GM18517 (cell line): ENCODE results near the gene ROS1.
"Not testable (repeated sequence)": the region's sequence is repeated elsewhere in the genome, so short reads cannot be mapped to it uniquely, and the experiment has no call there.

ENCODE experiments used
- ATAC-seq: cut with Tn5 transposase; IDR thresholded peaks from one replicate; pipeline ENCODE4 v1.9.1; 2021; ENCODE audit warnings: mild to moderate bottlenecking, moderate library complexity; ENCODE audit not compliant: unreplicated experiment

The ROS1 gene

DNA sequence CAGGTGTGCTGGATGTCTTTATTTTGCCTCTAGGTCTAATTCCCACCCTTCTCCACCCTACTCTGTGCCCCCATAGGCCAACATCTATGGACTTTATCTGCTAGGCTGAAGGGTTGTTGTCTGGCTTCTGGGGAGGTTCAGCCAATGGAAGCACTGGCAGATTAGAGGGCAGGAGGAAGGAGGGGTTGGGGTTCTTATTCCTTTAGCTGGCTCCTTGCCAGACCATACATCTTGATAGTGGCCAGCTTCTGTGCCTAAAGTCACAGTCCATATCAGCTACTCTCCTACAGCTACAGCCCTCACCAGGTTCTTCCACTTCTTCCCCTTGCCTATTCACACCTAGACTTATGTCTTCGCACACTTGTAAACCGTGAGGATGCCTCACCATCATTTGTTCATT lies 41.1 kb downstream of the ROS1 start:
- ATAC-seq, result no peak

DNA sequence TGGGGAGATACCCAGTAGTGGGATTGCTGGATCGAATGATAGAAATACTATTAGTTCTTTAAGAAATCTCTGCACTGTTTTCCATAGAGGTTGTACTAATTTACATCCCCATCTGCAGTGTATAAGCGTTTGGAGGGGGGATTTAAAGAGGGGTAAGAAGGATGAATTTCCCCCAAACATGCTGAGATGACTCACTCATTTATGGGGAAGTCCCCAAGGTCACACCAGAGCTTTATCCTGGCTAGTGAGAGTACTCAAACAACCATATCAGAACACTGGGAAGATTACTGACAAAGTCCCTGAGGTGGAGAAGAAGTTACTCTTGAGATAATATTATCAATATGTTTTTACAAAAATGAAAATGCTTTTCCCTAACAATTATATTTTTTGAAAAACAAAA lies 44.0 kb downstream of the ROS1 start:
- no peak for ATAC-seq

DNA sequence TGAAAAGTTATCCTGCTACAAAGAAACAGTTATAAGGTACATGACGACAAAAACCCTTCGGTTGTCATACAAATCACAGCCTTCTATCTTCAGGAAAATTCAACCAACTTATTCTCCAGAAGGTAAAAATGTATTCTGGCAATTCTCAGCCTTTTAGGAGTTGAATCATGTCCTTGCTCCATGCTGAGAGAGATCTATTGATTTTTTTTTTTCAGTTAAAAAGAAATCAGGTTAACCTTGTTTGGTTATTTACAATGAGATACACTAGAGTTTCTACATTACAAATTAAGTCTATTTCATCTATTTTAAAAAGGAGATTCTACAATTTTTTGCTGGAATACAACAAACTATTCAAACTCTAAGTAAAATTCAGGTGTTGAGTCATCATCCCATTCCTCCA lies 45.4 kb downstream of the ROS1 start:
- no peak for ATAC-seq

DNA sequence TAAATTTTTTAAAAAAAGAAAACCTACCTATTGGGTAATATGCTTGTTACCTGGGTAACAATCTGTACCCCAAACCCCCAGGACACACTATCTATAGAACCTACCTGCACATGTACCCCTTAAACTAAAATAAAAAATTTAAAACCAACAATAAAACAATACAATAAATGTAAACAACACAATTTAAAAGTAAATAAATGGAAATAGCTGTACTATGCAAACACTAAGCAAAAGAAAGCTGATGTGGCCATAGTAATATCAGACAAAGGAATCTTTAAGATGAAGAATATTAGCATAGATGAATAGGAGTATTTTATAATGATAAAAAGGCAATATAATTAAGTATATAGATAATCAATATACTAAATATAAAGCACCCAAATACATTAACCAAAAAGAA lies 50.3 kb downstream of the ROS1 start:
- ATAC-seq, result no peak

DNA sequence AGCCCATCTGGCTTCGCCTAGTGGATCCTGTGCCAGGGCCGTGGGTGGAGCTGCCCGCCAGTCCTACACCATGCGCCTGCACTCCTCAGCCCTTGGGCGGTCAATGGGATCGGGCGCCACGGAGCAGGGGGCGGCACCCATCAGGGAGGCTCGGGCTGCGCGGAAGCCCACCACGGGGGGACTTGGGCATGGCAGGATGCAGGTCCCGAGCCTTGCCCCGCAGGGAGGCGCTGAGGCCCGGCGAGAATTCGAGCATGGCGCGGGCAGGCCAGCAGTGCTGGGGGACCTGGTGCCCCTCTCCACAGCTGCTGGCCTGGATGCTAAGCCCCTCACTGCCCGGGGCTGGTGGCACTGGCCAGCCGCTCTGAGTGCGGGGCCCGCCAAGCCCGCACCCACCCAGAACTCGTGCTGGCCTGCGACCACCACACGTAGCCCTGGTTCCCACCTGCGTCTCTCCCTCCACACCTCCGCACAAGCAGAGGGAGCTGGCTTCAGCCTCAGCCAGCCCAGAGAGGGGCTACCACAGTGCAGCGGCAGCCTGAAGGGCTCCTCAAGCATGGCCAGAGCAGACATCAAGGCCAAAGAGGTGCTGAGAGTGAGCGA lies 52.4 kb downstream of the ROS1 start:
- ATAC-seq, result no peak

DNA sequence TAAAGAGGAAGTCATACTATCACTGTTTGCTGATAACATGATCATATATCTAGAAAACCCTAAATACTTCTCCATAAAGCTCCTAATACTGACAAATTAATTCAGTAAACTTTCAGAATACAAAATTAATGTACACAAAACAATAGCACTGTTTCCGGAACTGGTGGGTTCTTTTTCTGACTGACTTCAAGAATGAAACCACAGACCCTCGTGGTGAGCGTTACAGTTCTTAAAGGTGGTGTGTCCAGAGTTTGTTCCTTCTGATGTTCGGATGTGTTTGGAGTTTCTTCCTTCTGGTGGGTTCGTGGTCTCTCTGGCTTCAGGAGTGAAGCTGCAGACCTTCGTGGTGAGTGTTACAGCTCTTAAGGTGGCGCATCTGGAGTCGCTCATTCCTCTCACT lies 53.5 kb downstream of the ROS1 start:
- not testable (repeated sequence) for ATAC-seq

DNA sequence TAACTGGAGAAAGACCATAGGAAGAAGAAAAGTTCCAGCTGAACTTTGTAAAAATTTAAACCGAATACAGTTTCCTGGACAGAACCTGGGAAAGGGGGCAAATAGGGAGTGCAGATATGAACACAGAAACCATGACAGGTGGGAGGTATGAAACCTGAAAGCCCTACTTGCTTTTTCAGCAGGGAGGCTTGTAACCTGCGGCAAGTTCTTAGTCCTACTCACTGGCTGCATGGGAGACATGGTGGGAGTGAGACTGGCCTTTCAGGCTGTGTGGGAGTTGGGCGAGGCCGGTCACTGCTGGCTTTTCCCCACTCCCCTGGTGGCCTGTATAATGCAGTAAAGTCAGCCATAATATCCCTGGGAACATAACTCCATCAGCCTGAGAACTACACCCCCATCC lies 54.2 kb downstream of the ROS1 start:
- no peak for ATAC-seq

DNA sequence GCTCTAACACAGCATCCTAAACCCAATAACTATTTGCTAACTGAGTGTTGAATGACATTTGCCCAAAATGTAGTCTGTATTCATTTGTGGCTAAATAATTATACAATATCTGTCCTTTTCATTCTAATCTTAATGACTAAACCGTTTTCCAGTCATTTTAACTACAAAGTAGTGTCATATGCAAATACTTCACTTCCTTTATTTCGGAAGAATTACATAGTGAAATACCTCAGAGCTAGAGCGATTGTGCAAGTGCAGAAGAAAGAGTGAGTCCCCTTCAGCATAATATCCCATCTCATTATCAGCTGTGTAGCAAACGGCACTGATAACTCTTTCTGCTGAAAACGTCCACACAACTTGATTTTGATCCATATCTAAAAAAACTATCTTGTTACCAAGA lies 66.2 kb downstream of the ROS1 start:
- ATAC-seq, result no peak

DNA sequence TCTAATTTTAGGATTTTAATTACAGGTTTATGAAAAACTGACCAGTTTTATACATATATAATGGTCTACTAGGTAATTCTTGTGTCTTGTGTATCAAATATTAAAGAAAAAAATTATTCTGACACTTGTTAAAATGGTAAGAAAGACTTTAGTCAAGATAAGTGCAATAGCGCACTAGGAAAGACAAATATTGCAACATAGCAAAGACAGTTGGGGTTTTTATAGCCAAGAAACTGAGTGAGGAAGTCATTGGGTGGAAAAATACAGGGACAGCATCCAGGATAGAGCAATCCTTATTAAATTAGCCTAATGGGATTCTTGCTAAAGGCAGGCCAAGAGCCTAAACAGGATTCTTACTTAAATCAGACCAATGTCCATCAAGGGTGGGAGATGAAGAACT lies 71.1 kb downstream of the ROS1 start:
- ATAC-seq, result no peak

DNA sequence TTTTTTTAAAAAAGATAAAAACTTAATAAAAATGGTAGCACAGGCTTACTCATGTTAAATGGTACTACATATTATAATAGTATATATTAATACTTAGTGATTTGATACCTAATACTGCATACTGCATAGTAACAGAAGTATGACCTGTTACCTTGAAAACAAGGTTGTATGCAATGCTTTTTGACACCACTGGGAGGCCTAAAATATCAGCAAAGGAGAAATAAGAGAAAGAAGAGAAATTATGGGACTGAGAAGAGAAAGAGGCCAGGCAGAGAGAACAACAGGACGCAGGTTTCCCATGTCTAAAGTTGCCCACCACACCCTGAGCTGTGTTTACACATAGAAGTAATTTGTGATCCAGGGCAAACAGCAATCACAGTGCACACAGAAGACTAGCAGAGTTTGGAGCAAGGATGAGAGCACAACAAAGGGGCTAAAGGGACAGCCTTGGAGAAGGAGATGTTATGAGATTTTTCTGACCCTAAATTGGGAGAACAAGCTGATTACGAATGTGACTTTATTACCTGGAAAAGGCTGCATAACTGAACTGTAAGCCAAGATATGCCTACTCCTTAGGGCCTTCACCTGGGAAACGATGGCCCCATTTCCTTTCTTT lies 73.2 kb downstream of the ROS1 start:
- ATAC-seq, result peak; percentile 81

DNA sequence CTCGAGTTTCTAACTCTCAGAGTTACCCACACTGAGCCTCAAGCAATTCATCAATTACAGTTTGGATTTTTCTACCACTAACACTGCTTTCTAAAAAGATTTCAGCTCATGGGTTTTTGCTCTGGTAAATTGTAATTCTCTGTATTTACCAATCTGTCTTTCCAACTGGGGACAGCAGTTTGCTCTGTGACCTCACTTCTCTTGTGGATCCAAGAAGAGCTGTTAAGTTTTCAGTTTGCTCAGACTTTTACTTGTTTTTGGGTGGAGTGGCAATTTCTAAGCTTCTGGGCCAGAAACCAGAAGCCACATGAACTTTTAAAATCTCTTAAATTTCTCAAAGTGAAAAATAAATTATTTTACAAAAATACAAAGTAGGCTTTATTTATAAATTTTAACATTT lies 74.2 kb downstream of the ROS1 start:
- no peak for ATAC-seq

DNA sequence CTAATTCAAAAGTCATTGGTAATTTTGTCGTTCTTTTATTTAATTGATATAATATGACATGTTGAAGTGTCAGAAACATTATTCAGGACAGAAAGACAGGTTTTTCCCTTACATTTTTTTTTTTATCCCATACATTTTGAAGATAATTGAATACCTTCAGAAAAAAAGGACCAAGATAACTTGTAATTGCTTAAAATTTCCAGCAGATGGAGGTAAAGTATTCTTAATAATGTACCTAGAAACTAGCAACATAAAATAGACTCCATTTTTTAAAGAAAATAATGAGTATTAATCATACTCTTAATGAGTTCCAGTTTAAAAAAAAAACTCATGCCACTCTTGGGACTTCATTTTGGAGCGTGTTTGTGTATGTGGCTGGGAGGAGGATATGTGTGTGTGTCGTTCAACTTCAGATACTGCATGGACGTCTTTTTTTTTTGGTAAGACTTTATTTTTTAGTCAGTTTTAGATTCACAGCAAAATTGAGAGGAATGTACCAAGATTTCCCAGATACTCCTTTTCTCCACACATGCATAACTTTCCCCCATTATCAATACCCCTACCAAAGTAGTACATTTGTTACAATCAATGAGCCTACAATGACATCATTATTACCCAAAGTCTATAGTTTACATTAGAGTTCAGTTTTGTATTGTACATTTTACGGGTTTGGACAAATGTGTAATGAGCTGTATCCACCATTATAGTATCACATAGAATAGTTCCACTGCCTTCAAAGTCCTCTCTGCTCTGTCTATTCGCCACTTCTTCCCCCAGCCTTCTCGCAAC lies 79.4 kb downstream of the ROS1 start:
- no peak for ATAC-seq

DNA sequence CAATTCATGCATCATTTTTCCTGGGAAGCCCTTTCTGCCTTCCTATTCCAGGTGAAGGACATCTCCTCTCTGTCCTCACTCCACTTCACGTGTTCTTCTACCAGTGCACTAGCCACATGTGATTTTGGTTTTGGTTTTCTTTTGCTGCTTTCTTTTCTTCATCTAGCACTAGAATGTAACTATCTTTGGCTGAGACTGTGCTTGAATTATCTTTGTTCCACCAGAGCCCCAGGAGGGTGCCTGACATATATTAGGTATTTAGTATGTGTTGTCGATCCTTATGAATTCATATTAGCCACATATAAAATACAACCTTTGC lies 80.5 kb downstream of the ROS1 start:
- ATAC-seq, result peak; percentile 39

DNA sequence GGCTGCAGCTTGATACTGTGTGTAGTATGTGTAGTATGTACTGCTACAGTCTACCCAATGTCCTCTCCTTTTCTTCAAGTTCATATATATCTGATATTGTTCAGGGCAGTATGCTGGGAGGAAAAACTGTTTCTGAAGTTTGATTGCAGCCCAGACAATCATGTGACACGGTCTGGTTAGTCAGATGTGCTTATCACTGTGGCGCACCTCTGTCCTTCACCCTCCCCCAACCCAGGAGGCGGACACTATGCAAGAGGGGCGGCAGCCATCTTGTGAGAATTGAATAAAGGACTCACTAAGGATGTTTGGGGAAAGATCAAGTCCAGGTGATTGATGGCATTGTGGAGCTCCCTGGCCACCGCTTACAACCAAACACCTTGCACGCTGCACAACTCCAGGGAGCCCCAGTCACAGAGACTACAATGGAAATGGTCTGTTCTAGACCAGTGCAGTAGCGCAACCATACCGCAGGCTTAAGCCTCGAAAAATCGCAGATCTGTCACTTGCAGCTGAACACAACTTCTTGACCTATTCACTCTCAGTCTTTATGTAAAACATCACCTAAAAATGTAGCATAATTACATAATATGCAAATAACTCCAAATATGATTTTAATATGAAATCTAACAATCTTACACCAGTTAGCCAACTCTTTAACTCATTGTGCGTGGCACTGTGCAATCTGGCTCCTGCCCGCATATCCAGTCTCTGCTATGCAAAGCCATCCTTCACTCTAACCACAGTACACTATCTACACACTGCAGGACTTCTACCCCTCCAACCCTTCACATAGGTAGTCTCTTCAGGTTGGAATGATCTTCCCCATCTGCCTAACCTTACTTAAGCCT lies 81.1 kb downstream of the ROS1 start:
- ATAC-seq, result peak; percentile 39

DNA sequence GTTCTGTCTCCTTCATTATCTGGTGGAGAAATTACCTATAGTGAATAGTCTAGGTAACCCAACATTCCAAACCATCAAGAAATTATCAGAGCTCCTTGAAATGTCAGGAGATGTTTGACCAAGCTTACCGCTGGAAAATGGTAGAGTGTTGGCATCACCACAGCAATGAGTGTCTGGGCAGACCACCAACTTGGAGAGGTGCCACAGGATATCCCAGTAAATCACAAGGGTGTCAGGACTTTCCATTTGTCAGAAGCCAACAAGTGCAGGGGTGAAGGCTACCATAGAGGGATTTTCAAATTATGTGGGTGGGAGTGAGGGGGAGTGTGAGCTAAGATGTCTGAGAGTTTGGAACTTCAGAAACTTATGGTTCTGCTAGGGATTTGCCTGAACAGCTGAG lies 87.2 kb downstream of the ROS1 start:
- no peak for ATAC-seq

DNA sequence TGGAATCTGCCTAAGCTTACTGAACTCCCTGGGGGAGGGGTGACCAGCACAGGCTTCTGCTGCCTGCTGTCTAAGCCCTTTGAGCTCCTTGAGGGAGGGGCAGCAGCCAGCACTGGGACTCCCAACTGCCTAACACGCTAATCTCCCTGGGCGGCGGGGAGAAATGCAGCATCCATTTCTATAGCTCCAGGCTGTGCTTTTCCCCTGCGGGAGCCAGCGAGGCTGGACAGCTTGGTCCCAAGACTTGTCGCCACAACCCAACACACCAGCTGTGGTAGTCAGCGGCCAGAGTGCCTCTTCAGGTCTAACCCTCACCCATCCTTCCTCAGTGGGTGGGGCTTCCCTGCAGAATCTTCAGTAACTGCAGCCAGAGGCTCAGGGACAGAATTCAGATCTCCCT lies 95.8 kb downstream of the ROS1 start:
- no peak for ATAC-seq

DNA sequence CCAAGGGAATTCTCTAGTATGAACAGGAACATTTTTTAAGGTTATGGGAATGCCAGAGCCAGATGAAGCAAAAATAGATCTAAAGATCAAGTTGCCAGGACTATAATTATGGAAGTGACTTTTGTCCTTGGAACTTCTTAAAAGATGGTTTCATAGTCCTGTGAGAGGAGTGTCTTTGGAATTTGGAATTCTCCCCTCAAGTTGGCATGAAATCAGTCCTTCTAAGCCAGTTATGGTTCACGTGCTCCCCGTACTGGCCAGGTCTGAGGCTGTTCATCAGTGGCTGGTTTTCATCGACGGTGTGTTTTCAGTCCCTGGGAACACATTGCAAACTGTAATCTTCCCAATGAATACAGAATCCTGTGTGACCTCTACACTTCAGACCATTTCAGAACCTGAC lies 97.2 kb downstream of the ROS1 start:
- ATAC-seq, result no peak

DNA sequence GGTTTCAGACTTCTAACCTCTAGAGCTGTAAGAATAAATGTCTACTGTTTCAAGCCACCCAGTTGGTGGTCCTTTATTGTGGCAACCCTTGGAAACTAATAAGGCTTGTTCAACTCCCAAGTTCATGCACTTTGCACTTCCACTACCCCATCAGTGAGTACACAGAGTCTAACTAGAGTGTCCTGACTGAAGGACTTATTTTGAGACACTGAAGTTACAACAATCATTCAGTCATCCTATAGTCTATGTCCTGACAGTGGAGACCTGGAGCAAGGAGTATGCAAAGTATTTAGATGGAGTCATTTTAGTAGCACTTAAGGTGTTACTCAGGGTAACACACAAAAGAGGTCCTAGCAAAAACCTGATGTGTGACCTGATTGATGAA lies 97.7 kb downstream of the ROS1 start:
- ATAC-seq, result no peak

DNA sequence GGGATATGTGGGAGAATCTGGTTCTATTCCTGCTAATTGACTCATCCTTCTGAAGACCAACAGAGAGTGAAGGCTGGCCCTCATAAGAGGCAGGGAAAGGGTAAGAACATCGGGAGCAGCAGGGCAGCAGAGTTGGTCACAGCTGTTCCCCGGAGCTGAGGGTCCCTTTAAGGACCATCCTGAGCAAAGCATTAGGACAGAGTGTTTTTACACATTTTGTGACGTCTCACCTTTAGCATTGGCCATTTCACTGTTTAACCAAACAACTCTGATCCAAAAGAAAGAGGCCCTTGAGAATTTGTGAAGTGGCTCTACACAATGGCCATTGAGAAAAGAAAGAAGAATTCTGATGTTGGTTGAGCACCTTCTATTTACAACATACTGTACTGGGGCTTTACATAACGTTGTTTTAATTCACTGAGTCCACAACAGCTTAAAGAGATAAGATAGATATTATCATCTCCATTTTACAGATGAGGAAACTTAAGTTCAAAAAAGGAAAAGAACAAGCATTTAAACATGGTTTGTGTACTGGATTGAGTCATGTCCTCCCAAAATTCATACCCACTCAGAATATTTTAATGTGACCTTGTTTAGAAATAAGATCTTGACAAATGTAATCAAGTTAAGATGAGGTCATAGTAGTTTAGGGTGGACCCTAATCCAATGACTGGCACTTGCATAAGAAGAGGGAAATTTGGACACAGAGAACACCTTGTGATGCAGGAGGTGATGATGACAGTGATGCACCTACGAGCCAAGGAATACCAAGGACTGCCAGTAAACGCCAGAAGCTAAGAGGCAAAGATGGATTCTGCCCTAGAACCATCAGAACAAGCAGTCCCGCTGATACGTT lies 98.4 kb downstream of the ROS1 start:
- ATAC-seq, result no peak

DNA sequence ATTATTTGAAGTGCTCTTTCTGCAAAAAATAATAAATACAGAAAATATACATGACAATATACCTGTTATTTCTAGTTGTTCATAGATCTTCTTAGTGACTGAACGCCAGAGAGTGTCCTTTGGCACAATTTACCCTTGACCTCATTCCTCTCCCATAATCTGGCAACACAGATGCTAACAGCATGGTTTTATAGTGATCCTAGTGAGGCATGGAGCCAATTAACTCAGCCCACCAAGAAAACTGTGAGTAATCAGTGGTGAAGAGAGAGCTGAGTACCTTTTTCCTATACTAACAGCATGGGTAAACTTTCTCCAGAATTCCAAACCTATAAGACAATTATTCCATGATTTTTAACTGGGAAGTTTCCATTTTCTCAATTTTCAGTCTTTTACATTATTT lies 99.3 kb downstream of the ROS1 start:
- no peak for ATAC-seq

DNA sequence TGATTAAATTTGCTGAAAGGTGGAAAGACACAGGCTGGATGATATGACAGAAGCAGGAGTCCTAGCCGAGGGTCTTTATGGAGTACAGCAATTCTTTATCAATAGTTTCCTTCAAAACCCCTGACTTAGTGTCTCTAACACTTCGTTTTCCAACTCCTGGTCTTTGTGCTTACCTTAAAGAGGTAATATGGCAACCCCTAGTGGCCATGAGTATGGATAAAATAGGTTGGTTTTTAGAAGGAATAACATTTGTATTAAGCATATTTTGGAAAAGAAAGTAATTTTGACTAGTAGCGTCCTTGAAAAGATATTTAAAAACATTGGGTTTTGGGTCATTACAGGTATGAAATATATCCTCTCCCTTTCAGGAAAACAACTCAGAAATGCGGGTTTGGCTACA lies 108.5 kb downstream of the ROS1 start:
- no peak for ATAC-seq
